HepG2 (cell line): Measurements from ENCODE around the gene TMUB1. TPM values are rescaled to one million over a fixed set of nuclear protein-coding genes. Genes with fewer than 3 reads are reported as not detected.

ENCODE experiments used
- ATAC-seq: fragments of 200-7000 bp; cut with Tn5 transposase; 3 replicates; pipeline ENCODE4 v1.9.1; 2020; ENCODE audit warnings: mild to moderate bottlenecking, moderate library complexity
- BruUV-seq: library from RNA; stranded (reverse); fragments of 400-500 nt; replicated peaks from 2 replicates; lab custom pipeline; 2021; lab: Mats Ljungman, UMichigan
- CTCF ChIA-PET: fragments of 300-600 bp; formaldehyde crosslinking; extraction: SDS; loops from one replicate; lab custom pipeline; 2021; ENCODE audit warnings: low total read pairs, inconsistent platforms, low intra/inter-chr PET ratio; lab: Yijun Ruan, JAX
- POLR2A ChIA-PET: fragments of 350-600 bp; sonication (Branson Sonifier 250); formaldehyde crosslinking; loops from one replicate; lab custom pipeline; 2020; ENCODE audit warnings: antibody characterized with exemption, inconsistent platforms; lab: Yijun Ruan, JAX
- DNase-seq: peaks from one replicate; pipeline ENCODE4 v3.0.0-alpha.2; 2015; ENCODE audit warnings: low spot score
- FAIRE-seq: peaks from 3 replicates; lab custom pipeline; 2011; peaks lifted over from hg19 to GRCh38; lab: Jason Lieb, UNC
- H2AFZ ChIP-seq: one replicate; pipeline ENCODE4 v1.6.1; 2011; ENCODE audit warnings: low read length, inconsistent platforms
- H3K27ac ChIP-seq: fragments of 300-600 bp; 3 replicates; pipeline ENCODE4 v1.8.0; 2011; ENCODE audit warnings: mixed run types, mild to moderate bottlenecking, mixed read lengths, low read length, inconsistent platforms; ENCODE audit not compliant: insufficient read depth; ENCODE audit errors: extremely low read length
- H3K27me3 ChIP-seq, 2 experiments: fragments of 200-600 bp in 1 of 2; 2 replicates in 1 of 2; 3 replicates in 1 of 2; pipeline versions ENCODE4 v1.6.0 to v1.8.0; 2011; ENCODE audit warnings: low read length in 2 of 2, mild to moderate bottlenecking in 2 of 2, moderate library complexity in 2 of 2, inconsistent platforms in 1 of 2; ENCODE audit not compliant: insufficient read depth in 2 of 2, control insufficient read depth in 1 of 2
- H3K36me3 ChIP-seq, 2 experiments: fragments of 200-600 bp in 1 of 2; replicated peaks in 1 of 2; 2 replicates in 1 of 2; 3 replicates in 1 of 2; pipeline versions ENCODE4 v1.5.1 to v1.8.0; 2011; ENCODE audit warnings: low read length in 2 of 2, inconsistent platforms in 1 of 2; ENCODE audit not compliant: insufficient read depth in 2 of 2, control insufficient read depth in 1 of 2
- H3K4me1 ChIP-seq: 2 replicates; pipeline ENCODE4 v1.5.1; 2012; ENCODE audit warnings: low read length, inconsistent platforms; ENCODE audit not compliant: insufficient read depth
- H3K4me2 ChIP-seq: 2 replicates; pipeline ENCODE4 v1.6.0; 2011; ENCODE audit warnings: low read depth, low read length, inconsistent platforms
- H3K4me3 ChIP-seq, 3 experiments: fragments of 200-600 bp in 1 of 3; sonication (generic), shearing (Covaris generic) in 1 of 3; replicated peaks in 1 of 3; 2 replicates each; pipeline ENCODE4 v1.5.1; 2011 to 2016; ENCODE audit warnings: low read length in 3 of 3, inconsistent platforms in 2 of 3, low read depth in 2 of 3, mild to moderate bottlenecking in 2 of 3, control low read depth in 1 of 3, mixed read lengths in 1 of 3; ENCODE audit not compliant: insufficient read depth in 1 of 3
- H3K79me2 ChIP-seq: one replicate; pipeline ENCODE4 v1.6.1; 2011; ENCODE audit warnings: low read length, inconsistent platforms; ENCODE audit not compliant: insufficient read depth
- H3K9ac ChIP-seq: 2 replicates; pipeline ENCODE4 v1.6.0; 2011; ENCODE audit warnings: mild to moderate bottlenecking, low read depth, low read length, inconsistent platforms; ENCODE audit not compliant: insufficient read depth
- H3K9me3 ChIP-seq: 2 replicates; pipeline ENCODE4 v1.5.1; 2012; ENCODE audit warnings: mild to moderate bottlenecking, low read length
- H4K20me1 ChIP-seq: 2 replicates; pipeline ENCODE4 v1.6.0; 2011; ENCODE audit warnings: inconsistent platforms, mild to moderate bottlenecking, low read length, moderate library complexity; ENCODE audit not compliant: insufficient read depth
- EHMT2 ChIP-seq: fragments of 200-600 bp; sonication (generic); IDR thresholded peaks from 2 replicates; pipeline ENCODE4 v1.7.0; 2017; ENCODE audit warnings: antibody characterized with exemption, low read depth, low read length, borderline replicate concordance
- GFI1 ChIP-seq: sonication (generic); formaldehyde crosslinking; IDR thresholded peaks from 2 replicates; pipeline ENCODE4 v1.5.0; 2020; ENCODE audit warnings: missing genetic modification reagents, mild to moderate bottlenecking, borderline replicate concordance
- HDAC6 ChIP-seq: fragments of 200-600 bp; sonication (generic); IDR thresholded peaks from 2 replicates; pipeline ENCODE4 v1.7.0; 2017; ENCODE audit warnings: mild to moderate bottlenecking, antibody characterized with exemption, low read length, low read depth
- REXO4 ChIP-seq: sonication (generic); formaldehyde crosslinking; IDR thresholded peaks from 2 replicates; pipeline ENCODE4 v1.8.0; 2022; ENCODE audit warnings: missing genetic modification reagents, mild to moderate bottlenecking, borderline replicate concordance
- ZNF546 ChIP-seq: sonication (generic); formaldehyde crosslinking; conservative IDR thresholded peaks from 2 replicates; pipeline ENCODE4 v1.8.1; 2023; ENCODE audit warnings: mild to moderate bottlenecking, missing genetic modification reagents
- ZNF670 ChIP-seq: sonication (generic); formaldehyde crosslinking; IDR thresholded peaks from 2 replicates; pipeline ENCODE4 v1.8.0; 2022; ENCODE audit warnings: mild to moderate bottlenecking, missing genetic modification reagents, borderline replicate concordance
- ZNF788 ChIP-seq: sonication (generic); formaldehyde crosslinking; IDR thresholded peaks from 2 replicates; pipeline ENCODE4 v1.5.0; 2020; ENCODE audit warnings: mild to moderate bottlenecking, missing genetic modification reagents, borderline replicate concordance
- WGBS: methylation state at CpG from one replicate; pipeline ENCODE4 v1.1.6; 2017; ENCODE audit warnings: low lambda C conversion rate; 5-methylcytosine and 5-hydroxymethylcytosine counted together
- in situ Hi-C: cut with HindIII; loops from 2 replicates; pipeline ENCODE4 v1.10.0; 2017; ENCODE audit warnings: low pct_unique_long_range_greater_than_20kb; ENCODE audit not compliant: extremely low pct_ligation_motif_present
- intact Hi-C: fragments of 100-400 bp; cut with micrococcal nuclease; formaldehyde crosslinking; loops from one replicate; pipeline ENCODE4 v1.10.0; 2022; ENCODE audit not compliant: unreplicated experiment
- polyA plus RNA-seq, 8 experiments: library from polyadenylated mRNA; depleted of rRNA in 3 of 8; stranded (reverse) in 7 of 8; unstranded in 1 of 8; fragments of >200 nt; fragmentation: Illumina TruSeq in 4 of 8; extraction: Trizol in 4 of 8; gene quantifications; 2 replicates each; pipeline versions ENCODE4 v1.2.1 to v1.2.3, GENCODE V29; 2011 to 2016; ENCODE audit warnings: low read depth in 4 of 8, missing spikeins in 1 of 8, mixed read lengths in 1 of 8; ENCODE audit not compliant: insufficient read depth in 1 of 8
- total RNA-seq, 5 experiments: library from RNA; depleted of rRNA; stranded (reverse); fragments of >200 nt; fragmentation: Illumina TruSeq; extraction: Trizol; gene quantifications; 2 replicates each; pipeline ENCODE4 v1.2.3, GENCODE V29; 2016; ENCODE audit warnings: low read depth in 1 of 5
- TF ChIP-seq, protein P1 (sequence below): sonication (generic); formaldehyde crosslinking; IDR thresholded peaks from 2 replicates; pipeline ENCODE4 v1.4.0; 2020; ENCODE audit warnings: missing genetic modification reagents
- TF ChIP-seq, protein P2 (sequence below): sonication (generic); formaldehyde crosslinking; IDR thresholded peaks from 2 replicates; pipeline ENCODE4 v1.4.0; 2020; ENCODE audit warnings: missing genetic modification reagents
- TF ChIP-seq, protein P3 (sequence below): sonication (generic); formaldehyde crosslinking; IDR thresholded peaks from 2 replicates; pipeline ENCODE4 v1.4.0; 2020; ENCODE audit warnings: mild to moderate bottlenecking, low read depth, missing genetic modification reagents
- TF ChIP-seq, protein P4 (sequence below): sonication (generic); formaldehyde crosslinking; IDR thresholded peaks from 2 replicates; pipeline ENCODE4 v1.5.1; 2020; ENCODE audit warnings: mild to moderate bottlenecking, missing genetic modification reagents, moderate library complexity

Gene TMUB1
- total and polyA plus RNA-seq, 2 of the 13 experiments (the other 11 are each of a cell fraction or from before 2014, with no cell fraction given), result 44.8 to 51.6 TPM

DNA sequence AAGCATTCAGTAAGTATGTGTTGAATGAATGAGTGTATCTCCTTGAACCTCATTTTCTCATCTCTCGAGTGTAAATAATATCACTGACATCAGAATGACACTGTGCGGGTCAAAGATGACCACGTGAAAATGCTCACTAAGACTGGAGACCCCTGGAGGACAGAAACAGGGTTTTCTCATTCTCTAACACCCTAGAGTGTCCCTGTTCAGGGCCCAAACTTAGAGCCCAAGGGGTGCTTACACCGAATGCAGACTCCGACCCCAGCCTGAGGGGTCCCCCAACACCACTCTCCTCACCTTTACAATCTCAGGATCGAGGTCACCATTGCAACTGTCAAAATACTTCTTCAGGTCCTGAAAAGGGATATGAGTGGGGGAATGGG, 27.0 kb downstream of the TMUB1 start:
- CTCF ChIA-PET, result interaction anchor here (0.7 kb wide), 1 partner anchor 28 kb away, joined by 3 read pairs; the partner anchor contains the start of gene ABCB8
- no peak for DNase-seq
- no peak for FAIRE-seq
- Histone ChIP-seq H3K4me1 (peaks cover 32% of the 10 kb centered on the region), H3K4me2 (peak overlapping the region; percentile 99), H2AFZ (no peak overlapping the region), H3K9me3 (no peaks in the 10 kb centered on the region), H3K9ac (no peak overlapping the region), H3K79me2 (peaks cover 12% of the 10 kb centered on the region), H3K27me3 (no peaks in the 10 kb centered on the region; a peak in 1 of 5 replicates), H3K36me3 (0 out of 5 replicates have a peak, but pooled peaks cover 0 to 2% of the 10 kb centered on the region in 2 experiments), H4K20me1 (no peaks in the 10 kb centered on the region), H3K27ac (no peak overlapping the region), H3K4me3 (peak overlapping the region in 1 of 3 experiments; percentile 90; a peak in 1 of 6 replicates)
- intact Hi-C loops (no loop called here), in situ Hi-C loops (no loop called here)
- no peak for ATAC-seq
- no TSS peak for BruUV-seq
- WGBS, result 79% methylated on average over 6 of the region's 6 CpGs
- POLR2A ChIA-PET, result no interaction called here
- TF ChIP-seq GFI1 (CRISPR knock-in tag) (no peak), HDAC6 (no peak), ZNF788 (CRISPR knock-in tag) (no peak), ZNF670 (CRISPR knock-in tag) (no peak), EHMT2 (no peak), REXO4 (no peak), ZNF546 (CRISPR knock-in tag) (no peak)
- TF ChIP-seq, protein P1, sequence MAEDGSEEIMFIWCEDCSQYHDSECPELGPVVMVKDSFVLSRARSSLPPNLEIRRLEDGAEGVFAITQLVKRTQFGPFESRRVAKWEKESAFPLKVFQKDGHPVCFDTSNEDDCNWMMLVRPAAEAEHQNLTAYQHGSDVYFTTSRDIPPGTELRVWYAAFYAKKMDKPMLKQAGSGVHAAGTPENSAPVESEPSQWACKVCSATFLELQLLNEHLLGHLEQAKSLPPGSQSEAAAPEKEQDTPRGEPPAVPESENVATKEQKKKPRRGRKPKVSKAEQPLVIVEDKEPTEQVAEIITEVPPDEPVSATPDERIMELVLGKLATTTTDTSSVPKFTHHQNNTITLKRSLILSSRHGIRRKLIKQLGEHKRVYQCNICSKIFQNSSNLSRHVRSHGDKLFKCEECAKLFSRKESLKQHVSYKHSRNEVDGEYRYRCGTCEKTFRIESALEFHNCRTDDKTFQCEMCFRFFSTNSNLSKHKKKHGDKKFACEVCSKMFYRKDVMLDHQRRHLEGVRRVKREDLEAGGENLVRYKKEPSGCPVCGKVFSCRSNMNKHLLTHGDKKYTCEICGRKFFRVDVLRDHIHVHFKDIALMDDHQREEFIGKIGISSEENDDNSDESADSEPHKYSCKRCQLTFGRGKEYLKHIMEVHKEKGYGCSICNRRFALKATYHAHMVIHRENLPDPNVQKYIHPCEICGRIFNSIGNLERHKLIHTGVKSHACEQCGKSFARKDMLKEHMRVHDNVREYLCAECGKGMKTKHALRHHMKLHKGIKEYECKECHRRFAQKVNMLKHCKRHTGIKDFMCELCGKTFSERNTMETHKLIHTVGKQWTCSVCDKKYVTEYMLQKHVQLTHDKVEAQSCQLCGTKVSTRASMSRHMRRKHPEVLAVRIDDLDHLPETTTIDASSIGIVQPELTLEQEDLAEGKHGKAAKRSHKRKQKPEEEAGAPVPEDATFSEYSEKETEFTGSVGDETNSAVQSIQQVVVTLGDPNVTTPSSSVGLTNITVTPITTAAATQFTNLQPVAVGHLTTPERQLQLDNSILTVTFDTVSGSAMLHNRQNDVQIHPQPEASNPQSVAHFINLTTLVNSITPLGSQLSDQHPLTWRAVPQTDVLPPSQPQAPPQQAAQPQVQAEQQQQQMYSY (CRISPR knock-in tag), result no peak
- TF ChIP-seq, protein P2, sequence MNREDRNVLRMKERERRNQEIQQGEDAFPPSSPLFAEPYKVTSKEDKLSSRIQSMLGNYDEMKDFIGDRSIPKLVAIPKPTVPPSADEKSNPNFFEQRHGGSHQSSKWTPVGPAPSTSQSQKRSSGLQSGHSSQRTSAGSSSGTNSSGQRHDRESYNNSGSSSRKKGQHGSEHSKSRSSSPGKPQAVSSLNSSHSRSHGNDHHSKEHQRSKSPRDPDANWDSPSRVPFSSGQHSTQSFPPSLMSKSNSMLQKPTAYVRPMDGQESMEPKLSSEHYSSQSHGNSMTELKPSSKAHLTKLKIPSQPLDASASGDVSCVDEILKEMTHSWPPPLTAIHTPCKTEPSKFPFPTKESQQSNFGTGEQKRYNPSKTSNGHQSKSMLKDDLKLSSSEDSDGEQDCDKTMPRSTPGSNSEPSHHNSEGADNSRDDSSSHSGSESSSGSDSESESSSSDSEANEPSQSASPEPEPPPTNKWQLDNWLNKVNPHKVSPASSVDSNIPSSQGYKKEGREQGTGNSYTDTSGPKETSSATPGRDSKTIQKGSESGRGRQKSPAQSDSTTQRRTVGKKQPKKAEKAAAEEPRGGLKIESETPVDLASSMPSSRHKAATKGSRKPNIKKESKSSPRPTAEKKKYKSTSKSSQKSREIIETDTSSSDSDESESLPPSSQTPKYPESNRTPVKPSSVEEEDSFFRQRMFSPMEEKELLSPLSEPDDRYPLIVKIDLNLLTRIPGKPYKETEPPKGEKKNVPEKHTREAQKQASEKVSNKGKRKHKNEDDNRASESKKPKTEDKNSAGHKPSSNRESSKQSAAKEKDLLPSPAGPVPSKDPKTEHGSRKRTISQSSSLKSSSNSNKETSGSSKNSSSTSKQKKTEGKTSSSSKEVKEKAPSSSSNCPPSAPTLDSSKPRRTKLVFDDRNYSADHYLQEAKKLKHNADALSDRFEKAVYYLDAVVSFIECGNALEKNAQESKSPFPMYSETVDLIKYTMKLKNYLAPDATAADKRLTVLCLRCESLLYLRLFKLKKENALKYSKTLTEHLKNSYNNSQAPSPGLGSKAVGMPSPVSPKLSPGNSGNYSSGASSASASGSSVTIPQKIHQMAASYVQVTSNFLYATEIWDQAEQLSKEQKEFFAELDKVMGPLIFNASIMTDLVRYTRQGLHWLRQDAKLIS (CRISPR knock-in tag), result no peak
- TF ChIP-seq, protein P3, sequence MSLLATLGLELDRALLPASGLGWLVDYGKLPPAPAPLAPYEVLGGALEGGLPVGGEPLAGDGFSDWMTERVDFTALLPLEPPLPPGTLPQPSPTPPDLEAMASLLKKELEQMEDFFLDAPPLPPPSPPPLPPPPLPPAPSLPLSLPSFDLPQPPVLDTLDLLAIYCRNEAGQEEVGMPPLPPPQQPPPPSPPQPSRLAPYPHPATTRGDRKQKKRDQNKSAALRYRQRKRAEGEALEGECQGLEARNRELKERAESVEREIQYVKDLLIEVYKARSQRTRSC, result no peak
- TF ChIP-seq, protein P4, sequence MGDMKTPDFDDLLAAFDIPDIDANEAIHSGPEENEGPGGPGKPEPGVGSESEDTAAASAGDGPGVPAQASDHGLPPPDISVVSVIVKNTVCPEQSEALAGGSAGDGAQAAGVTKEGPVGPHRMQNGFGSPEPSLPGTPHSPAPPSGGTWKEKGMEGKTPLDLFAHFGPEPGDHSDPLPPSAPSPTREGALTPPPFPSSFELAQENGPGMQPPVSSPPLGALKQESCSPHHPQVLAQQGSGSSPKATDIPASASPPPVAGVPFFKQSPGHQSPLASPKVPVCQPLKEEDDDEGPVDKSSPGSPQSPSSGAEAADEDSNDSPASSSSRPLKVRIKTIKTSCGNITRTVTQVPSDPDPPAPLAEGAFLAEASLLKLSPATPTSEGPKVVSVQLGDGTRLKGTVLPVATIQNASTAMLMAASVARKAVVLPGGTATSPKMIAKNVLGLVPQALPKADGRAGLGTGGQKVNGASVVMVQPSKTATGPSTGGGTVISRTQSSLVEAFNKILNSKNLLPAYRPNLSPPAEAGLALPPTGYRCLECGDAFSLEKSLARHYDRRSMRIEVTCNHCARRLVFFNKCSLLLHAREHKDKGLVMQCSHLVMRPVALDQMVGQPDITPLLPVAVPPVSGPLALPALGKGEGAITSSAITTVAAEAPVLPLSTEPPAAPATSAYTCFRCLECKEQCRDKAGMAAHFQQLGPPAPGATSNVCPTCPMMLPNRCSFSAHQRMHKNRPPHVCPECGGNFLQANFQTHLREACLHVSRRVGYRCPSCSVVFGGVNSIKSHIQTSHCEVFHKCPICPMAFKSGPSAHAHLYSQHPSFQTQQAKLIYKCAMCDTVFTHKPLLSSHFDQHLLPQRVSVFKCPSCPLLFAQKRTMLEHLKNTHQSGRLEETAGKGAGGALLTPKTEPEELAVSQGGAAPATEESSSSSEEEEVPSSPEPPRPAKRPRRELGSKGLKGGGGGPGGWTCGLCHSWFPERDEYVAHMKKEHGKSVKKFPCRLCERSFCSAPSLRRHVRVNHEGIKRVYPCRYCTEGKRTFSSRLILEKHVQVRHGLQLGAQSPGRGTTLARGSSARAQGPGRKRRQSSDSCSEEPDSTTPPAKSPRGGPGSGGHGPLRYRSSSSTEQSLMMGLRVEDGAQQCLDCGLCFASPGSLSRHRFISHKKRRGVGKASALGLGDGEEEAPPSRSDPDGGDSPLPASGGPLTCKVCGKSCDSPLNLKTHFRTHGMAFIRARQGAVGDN (CRISPR knock-in tag), result no peak
